ENCODE measurements around the gene PTPRN2.

PTPRN2 gene

DNA sequence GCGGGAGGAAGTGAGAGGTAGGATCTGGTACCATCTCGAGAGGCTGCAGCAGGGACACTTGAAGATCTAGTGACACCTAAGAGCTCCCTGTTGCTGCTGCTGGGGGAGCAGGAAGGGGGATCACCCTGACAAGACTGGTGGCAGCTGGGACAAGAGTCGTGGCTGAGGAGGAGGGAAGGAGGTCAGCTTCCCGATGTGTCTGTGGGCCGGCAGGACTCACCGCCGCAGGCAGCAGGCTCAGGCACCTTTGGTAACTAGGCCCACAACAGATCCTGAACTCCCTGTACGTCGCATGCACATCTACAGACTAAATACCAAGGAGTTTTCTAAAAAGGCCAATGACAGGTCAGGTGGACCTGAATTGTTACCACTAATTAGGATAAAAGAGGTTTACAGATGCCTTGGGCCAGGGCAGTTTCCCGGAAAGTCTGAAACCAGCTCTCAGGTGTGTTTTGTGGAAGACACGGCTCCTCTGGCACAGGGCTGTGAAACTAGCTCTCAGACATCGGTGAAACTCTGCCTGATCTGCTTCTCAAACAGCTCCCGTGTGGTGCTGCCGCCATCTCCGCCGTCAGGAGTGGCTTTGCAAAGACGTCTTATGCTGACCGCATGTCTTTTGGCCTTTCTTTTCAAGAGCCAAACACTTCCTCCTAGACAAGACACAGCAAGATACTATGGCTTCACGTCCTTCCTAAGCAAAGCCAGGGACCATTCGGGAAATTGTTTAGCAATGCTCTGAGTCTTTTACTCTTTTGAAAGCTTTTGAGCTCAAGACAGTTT lies 609.7 kb downstream of the PTPRN2 start:
- intact Hi-C loops (cut with DNase I): no loop called here
- DNase-seq: peak in 1 of 42 donors; percentile 12

GRCh38 chr7:157977306-157977705 lies 610.3 kb downstream of the PTPRN2 start:
- peak in 1 of 42 donors; percentile 1 for DNase-seq
- intact Hi-C loops (cut with DNase I): no loop called here

GRCh38 chr7:157976406-157976805 lies 611.2 kb downstream of the PTPRN2 start:
- intact Hi-C loops (cut with DNase I): no loop called here
- DNase-seq: peak in 2 of 42 donors; percentile 0 to 4

GRCh38 chr7:157975401-157976372 lies 611.9 kb downstream of the PTPRN2 start:
- intact Hi-C loops (cut with DNase I): no loop called here
- DNase-seq: peak in 2 of 42 donors; percentile 3 to 20

GRCh38 chr7:157974678-157975230 lies 612.9 kb downstream of the PTPRN2 start:
- peak in 1 of 42 donors; percentile 16 for DNase-seq
- intact Hi-C loops (cut with DNase I): no loop called here

- intact Hi-C loops (cut with DNase I): no loop called here
- peak in 1 of 42 donors; percentile 16 for DNase-seq
These were observed 613.5 kb downstream of the PTPRN2 start for GRCh38 chr7:157973971-157974677.

DNA sequence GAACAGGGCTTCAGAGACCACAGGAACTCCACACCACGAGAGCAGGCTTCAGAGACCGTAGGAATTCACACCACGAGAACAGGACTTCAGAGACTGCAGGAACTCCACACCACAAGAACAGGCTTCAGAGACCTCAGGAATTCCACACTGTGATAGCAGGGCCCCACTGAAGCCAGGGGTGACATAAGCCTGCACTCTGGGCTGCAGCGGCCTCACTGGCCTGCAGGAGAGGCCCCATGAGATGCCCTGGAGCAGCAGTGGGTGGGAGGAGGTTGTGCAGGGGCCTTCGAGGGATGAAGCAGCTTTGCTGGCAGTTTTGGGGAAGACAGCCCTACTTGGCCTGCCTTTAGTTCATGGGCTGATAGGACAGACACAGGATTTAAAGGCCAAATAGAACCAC lies 614.7 kb downstream of the PTPRN2 start:
- DNase-seq: peak in 1 of 42 donors; percentile 18
- intact Hi-C loops (cut with DNase I): no loop called here

DNA sequence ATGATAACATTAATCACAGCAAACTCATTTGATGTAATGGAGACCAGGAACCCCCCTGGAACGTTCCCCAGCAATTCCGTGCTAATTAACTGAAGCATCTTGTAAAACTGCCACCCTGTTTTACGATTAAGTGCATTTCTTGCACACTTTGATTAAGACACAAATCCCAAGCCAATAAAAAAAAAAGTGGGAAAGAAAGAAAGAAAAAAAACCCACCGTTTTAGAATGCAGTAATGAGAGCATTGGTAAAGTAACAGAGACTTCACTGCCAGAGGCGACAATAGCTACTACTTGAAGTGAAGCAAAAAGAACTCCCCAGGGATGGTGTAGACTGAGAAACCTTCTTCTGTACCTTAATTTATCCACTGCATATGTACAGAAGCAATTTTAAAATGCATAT lies 616.1 kb downstream of the PTPRN2 start:
- DNase-seq: no peak
- intact Hi-C loops (cut with DNase I): no loop called here

GRCh38 chr7:157970744-157971143 lies 616.9 kb downstream of the PTPRN2 start:
- DNase-seq: peak in 19 of 42 donors; percentile 10 to 69 (median 34)
- intact Hi-C loops (cut with DNase I): no loop called here

DNA sequence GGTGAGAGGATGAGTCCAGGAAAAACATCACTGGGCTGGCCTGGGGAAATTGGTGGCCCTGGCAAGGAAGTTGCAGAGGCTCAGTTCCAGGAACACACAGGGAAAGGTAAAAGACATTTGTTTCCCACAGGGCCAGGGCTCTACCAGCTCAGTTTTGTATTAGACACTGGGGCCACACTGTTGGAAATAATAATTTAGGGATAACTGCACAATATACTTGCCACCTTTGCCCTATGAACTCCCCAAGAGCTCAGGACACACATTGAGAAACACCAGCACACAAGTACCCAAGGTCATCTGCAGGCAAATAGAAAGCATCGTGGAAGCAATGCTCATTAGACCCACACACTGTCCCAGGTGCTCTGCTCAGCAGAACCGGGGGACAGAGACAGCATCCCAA lies 617.6 kb downstream of the PTPRN2 start:
- intact Hi-C loops (cut with DNase I): no loop called here
- peak in 1 of 42 donors; percentile 21 for DNase-seq

- intact Hi-C loops (cut with DNase I): no loop called here
- no peak for DNase-seq
These were observed 621.1 kb downstream of the PTPRN2 start for GRCh38 chr7:157966490-157966889.

DNA sequence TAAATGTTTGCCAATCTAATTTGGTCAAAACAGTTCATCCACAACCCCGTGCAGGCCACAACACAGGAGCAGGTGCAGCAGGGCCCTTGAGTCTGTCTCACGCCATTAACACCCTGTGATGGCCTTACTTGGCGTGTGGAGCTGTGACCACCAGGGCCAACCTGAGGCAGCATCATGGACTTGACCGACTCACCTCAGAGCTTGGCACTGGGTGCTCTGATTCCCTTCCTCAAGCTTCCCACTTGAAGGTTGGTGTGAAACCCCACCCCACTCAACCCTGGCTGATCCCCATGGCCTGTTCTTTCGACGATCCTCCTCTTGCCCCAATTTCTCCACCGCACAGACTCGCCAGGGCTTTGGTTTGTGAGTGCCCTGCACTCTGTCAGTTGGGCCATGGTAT lies 623.1 kb downstream of the PTPRN2 start:
- DNase-seq: peak in 1 of 42 donors; percentile 29
- intact Hi-C loops (cut with DNase I): no loop called here

DNA sequence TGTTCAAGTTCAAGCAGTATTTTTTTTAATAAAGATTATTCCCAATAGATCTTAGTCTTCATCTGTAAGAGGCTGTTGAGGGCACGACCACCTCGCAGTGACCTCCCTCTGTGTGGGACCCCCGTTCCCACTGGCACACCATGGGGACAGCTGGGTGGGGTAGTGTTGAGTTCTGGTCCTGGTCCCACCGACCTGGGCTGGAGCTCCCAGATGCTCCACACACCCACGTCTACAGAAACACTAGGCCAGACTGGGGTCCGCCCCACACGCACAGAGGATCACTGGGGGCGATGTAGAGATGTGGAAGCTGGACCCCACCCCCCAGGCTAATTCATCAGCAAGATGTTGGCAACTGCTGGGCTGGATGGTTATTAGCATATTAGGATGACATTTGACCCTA lies 623.6 kb downstream of the PTPRN2 start:
- peak in 1 of 42 donors; percentile 18 for DNase-seq
- intact Hi-C loops (cut with DNase I): no loop called here

- intact Hi-C loops (cut with DNase I): no loop called here
- DNase-seq: peak in 1 of 42 donors; percentile 29
These were observed 624.1 kb downstream of the PTPRN2 start for GRCh38 chr7:157963526-157963925.

DNA sequence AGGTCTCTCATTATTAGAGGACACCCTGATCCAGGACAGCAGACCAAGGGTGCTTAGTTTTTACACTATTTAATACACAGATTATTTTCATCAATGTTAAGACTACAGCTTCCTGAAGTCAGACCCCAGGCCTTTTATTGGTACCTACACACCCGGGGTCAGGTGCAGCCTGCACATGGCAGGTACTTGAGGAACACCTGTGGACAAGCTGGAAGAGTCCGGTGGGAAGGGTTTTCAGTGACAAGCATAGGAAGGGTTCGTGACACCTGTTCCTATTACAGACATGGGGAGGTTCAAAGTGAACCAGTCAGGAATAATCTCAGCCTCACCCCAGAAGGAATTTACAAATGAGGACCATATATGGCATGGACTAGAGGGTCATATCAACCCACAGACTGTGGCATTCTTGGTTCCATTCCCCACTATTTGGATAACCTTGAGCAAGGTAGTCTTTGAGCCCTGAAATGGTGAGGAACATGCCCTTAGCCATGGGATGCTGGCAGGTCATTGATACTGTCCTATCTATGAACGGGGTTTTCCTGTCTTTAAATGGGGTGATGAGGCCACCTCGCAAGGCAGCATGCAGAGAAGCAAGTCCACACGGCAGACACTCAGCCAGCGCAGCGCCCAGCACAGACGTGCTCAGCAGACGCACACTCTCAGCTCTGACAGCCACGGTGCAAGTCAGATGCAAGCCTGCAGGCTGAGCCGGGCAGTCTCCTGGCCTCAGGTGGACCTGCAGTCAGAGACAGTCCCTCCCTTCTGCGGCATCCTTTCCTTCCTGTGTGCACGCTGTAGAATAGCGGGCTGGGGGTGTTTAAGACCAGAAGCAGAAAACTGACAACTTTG lies 624.9 kb downstream of the PTPRN2 start:
- peak in 1 of 42 donors; percentile 28 for DNase-seq
- intact Hi-C loops (cut with DNase I): no loop called here

GRCh38 chr7:157961731-157962457 lies 625.7 kb downstream of the PTPRN2 start:
- intact Hi-C loops (cut with DNase I): no loop called here
- peak in 1 of 42 donors; percentile 28 for DNase-seq

DNA sequence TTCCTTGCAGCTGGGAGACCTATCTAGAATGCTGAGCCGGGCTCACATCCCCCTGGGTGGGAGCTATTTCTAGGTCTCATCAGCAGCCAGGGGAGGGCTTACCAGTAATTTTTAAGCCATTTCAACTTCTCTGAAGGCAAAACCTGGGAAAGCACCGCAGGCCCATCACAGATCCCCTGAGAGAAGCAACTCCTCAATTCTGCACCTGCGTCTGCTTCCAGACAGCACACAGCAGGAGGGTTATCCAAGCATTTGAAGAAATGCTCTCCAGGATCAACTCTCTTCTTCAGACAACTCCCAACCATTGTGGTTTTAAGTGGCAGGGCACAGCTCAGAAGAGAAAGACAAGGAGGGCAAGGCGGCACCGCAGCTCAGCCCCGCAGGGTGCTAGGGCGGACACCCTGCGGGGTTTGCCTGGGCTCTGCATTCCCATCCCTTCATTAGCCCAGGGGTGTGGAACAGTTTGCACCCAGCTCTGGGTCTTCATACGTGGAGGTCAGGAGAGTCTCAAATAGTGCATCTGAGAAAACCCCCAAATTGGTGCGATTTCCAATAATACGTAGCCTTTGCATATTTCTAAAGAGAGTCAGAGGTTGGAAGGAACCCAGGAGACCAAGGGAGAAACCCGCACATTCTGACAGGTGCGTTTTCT lies 632.1 kb downstream of the PTPRN2 start:
- DNase-seq: no peak
- intact Hi-C loops (cut with DNase I): no loop called here

All from head of caudate nucleus (tissue), 42 donors.